Regular cardiac myocyte (primary cell): Measurements from ENCODE around the gene POU6F2. TPM values are rescaled to one million over a fixed set of nuclear protein-coding genes. Genes with fewer than 3 reads are reported as not detected.

Experiments
- total RNA-seq: library from RNA; depleted of rRNA; stranded (reverse); fragments of >200 nt; gene quantifications from 2 replicates; pipeline ENCODE4 v1.2.3, GENCODE V29; 2014

The POU6F2 gene
- total RNA-seq = not detected in 2 replicates

GRCh38 chr7:38977685-38978084 is at the start of gene POU6F2:
Gene POU6F2, plus strand, starts transcription at chr7:38977909. Its CDS starts 45 bp downstream, at chr7:38977954.

Other genes starting within 250 kb of the POU6F2 start
- 40.8 and 78.6 TPM in 2 replicates for gene VPS41, start 68.7 kb upstream of the POU6F2 start, total RNA-seq